AG09309 (cell line): ENCODE results near the gene SLC17A1.

ENCODE experiments used
- DNase-seq: peaks from one replicate; pipeline ENCODE4 v3.0.0-alpha.2; 2010; ENCODE audit warnings: low read depth
- H3K4me3 ChIP-seq: 2 replicates; pipeline ENCODE4 v1.5.1; 2011; ENCODE audit warnings: mild to moderate bottlenecking, low read depth, low read length, moderate library complexity; ENCODE audit not compliant: control insufficient read depth
- TF ChIP-seq, protein P1 (sequence below): IDR thresholded peaks from 2 replicates; pipeline ENCODE4 v1.5.1; 2011; ENCODE audit warnings: mild to moderate bottlenecking, low read depth, low read length, inconsistent platforms; ENCODE audit not compliant: insufficient read depth, control insufficient read depth; ENCODE audit errors: missing control alignments

The SLC17A1 gene

GRCh38 chr6:25748049-25748448 lies 83.8 kb downstream of the SLC17A1 start:
- TF ChIP-seq, protein P1, sequence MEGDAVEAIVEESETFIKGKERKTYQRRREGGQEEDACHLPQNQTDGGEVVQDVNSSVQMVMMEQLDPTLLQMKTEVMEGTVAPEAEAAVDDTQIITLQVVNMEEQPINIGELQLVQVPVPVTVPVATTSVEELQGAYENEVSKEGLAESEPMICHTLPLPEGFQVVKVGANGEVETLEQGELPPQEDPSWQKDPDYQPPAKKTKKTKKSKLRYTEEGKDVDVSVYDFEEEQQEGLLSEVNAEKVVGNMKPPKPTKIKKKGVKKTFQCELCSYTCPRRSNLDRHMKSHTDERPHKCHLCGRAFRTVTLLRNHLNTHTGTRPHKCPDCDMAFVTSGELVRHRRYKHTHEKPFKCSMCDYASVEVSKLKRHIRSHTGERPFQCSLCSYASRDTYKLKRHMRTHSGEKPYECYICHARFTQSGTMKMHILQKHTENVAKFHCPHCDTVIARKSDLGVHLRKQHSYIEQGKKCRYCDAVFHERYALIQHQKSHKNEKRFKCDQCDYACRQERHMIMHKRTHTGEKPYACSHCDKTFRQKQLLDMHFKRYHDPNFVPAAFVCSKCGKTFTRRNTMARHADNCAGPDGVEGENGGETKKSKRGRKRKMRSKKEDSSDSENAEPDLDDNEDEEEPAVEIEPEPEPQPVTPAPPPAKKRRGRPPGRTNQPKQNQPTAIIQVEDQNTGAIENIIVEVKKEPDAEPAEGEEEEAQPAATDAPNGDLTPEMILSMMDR: no peak
- no peak for DNase-seq
- no peak overlapping the region for H3K4me3 ChIP-seq

DNA sequence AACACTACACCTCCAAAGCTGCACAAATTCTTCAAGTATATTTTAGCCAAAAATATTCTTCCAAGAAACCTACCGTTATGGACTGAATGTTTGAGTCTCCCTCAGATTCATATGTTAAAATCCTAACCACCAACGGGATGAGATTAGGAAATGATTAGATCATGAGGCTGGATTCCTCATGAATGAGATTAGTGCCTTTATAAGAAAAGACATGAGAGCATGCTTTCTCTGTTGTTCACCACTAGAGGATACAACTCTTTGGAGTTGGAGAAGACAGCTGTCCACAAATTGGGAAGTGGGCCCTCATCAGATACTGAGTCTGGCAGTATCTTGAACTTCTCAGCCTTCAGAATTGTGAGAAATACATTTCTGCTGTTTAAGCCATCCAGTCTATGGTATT lies 84.4 kb downstream of the SLC17A1 start:
- DNase-seq: no peak
- no peak overlapping the region for H3K4me3 ChIP-seq
- TF ChIP-seq, protein P1: no peak

DNA sequence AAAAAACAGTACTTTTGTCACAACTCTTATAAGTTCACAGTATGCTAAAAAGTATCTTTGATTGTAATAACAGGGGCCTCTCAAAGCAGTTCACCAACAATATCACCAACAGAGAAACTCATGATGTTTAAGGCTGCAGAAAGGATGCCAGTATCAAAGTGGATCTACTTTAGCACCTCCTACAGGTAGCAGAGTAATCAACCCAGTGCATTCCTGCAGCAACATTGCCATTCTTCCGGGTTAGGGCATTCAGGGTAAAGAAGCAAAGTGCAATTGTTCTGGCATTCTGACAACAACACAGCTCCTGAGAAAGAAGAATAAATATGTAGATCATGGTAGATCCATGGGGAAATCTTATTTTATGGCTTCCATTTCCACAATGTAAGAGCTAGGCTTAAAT lies 84.9 kb downstream of the SLC17A1 start:
- no peak overlapping the region for H3K4me3 ChIP-seq
- TF ChIP-seq, protein P1: no peak
- DNase-seq: no peak

GRCh38 chr6:25745836-25746235 lies 86.0 kb downstream of the SLC17A1 start:
- no peak overlapping the region for H3K4me3 ChIP-seq
- DNase-seq: no peak
- TF ChIP-seq, protein P1: no peak

DNA sequence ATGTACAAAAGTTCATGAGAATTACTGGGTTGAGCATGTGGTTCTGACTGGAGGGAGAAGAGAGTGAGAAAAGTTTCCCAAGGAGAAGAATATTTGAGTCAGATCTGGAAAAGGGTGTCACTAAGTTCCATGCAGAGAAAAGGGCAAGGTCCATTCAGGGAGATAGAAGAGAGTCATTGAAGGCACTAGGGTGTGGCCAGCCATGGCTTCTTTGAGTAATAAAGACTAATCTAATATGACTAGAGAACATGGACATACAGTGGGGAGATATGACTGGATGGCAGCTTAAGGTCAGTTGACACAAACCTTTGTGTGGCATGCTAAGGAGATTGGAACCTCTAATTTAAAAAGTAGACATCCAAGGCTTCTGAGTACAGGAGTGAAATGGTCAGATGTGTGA lies 88.0 kb downstream of the SLC17A1 start:
- DNase-seq: no peak
- no peak overlapping the region for H3K4me3 ChIP-seq
- TF ChIP-seq, protein P1: no peak

- no peak for DNase-seq
- no peak overlapping the region for H3K4me3 ChIP-seq
- TF ChIP-seq, protein P1: no peak
Measured at GRCh38 chr6:25735261-25735660, 96.6 kb downstream of the SLC17A1 start.
